Body of pancreas (tissue), 4 donors: Measurements from ENCODE around the gene ASIC2.

Source experiments
- CTCF ChIP-seq, 7 experiments: fragments of 450-650 bp in 4 of 7; fragments of 200-600 bp in 3 of 7; sonication (generic) in 3 of 7; IDR thresholded peaks; one replicate each; pipeline ENCODE4 v1.5.1; 2016 to 2019; ENCODE audit warnings: antibody characterized with exemption in 7 of 7
- POLR2A ChIP-seq, 3 donors: fragments of 450-650 bp; IDR thresholded peaks; one replicate each; pipeline ENCODE4 v1.6.1; 2016; ENCODE audit warnings: antibody characterized with exemption in 3 of 3, mild to moderate bottlenecking in 2 of 3

GRCh38 chr17:33126086-33126485 is 167.0 kb downstream of the ASIC2 start:
- TF ChIP-seq CTCF (IDR thresholded peaks at IDR 0.05), result no peak
- TF ChIP-seq POLR2A (IDR thresholded peaks at IDR 0.05), result no peak
